IPS-NIHi7 (cell line): Measurements from ENCODE around the gene OR2D2.
"Not testable (repeated sequence)": the region's sequence is repeated elsewhere in the genome, so short reads cannot be mapped to it uniquely, and the experiment has no call there.

ENCODE experiments used
- DNase-seq: peaks from one replicate; pipeline ENCODE4 v3.0.0; 2012; ENCODE audit warnings: mixed read lengths; ENCODE audit errors: extremely low spot score

Gene OR2D2

DNA sequence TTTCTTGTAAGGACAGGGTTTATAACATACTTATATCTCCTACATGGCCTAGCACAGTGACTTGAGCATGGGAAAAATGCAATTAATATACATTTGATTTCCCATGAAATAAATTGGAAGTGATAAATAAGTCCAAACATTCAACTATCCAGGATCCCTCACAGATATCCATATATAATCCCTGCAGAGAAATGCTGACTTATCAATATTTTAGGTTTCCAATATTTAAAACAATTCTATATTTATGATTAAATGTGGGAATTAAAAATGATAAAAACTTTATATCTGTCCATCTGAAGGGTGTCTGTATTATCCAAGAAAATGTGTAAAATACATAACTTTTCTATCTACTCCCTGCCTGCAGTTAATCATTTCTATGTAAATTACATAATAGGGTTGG is 9.5 kb downstream of the OR2D2 start:
- no peak for DNase-seq

DNA sequence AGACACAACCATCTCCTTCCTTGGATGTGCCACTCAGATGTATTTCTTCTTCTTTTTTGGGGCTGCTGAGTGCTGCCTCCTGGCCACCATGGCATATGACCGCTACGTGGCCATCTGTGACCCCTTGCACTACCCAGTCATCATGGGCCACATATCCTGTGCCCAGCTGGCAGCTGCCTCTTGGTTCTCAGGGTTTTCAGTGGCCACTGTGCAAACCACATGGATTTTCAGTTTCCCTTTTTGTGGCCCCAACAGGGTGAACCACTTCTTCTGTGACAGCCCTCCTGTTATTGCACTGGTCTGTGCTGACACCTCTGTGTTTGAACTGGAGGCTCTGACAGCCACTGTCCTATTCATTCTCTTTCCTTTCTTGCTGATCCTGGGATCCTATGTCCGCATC is 15.4 kb downstream of the OR2D2 start:
- DNase-seq = no peak

DNA sequence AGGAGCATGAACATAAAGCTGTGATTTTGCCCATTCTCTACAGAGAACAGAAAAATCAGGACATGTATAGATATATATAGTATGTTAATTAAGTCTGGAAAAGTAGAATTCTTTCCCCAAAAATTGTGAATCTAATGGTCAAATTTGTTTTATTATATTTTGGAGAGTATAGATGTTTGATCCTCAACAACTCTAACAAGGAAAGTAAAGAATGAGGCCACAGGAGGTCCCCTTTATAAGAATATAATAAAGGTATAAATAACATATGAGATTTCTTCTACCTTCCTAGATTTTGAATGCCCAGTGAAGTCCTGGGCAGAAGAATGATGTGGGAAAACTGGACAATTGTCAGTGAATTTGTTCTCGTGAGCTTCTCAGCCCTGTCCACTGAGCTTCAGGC is 16.0 kb downstream of the OR2D2 start, which contains the start of gene OR10A4:
Gene OR10A4 (plus strand): TSS at position 301 of the 400 bp plus-strand sequence. CDS start 23 bp downstream, at position 324.
- DNase-seq = no peak

DNA sequence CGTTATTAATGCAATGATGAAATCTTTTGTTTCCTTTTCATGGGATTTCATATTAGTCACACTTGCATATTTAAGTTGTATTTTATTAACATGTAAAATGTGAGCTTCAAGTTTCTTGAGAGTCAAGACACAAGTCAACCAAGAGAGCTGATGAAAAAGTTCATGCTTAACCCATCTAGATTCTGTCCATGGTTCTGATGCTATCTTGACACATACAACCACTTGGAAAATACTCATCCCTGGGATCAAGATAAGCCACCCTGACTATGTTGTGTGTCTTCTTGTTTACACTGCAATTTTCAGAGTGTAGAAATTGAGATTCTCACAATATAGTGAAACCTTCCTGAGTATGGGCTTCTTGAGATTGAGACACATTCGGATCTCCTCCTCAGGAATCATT is 16.5 kb downstream of the OR2D2 start:
- no peak for DNase-seq

DNA sequence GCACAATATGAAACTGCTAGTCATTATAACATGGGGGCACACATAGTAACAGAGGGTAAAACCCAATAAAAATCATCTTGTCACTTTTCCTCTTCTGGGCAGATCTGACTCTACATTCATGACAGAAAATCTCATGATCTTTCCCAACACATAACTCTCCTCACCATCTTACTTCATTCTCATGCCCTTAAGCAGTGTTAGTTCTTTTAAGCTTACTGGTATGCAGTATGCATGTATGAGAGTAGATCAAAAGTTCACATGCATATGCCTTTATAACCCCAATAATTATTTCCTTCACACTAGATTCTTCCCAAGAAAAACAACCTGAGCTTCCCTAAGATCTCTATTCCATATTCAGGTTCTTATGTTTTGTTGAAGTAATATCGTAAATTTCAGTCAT is 21.0 kb downstream of the OR2D2 start:
- DNase-seq = no peak

DNA sequence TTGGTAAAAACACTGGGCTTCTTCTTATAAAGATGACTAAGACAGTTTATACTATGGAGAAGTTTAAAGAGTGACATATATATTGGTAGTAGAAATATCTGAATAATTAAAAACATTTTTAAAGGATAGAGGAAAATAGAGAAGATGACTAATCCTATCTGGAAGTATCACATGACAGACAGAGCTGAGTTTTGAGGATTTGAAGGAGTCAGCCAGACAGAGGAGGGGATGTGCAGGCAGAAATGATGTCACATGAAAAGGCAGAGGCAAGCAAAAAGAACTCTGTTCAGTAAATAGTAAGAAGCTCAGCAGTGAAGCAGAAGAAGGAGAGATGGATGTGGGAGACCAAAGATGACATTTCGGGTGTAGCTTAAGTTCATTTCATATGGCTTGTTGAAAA is 27.9 kb downstream of the OR2D2 start:
- DNase-seq = no peak

DNA sequence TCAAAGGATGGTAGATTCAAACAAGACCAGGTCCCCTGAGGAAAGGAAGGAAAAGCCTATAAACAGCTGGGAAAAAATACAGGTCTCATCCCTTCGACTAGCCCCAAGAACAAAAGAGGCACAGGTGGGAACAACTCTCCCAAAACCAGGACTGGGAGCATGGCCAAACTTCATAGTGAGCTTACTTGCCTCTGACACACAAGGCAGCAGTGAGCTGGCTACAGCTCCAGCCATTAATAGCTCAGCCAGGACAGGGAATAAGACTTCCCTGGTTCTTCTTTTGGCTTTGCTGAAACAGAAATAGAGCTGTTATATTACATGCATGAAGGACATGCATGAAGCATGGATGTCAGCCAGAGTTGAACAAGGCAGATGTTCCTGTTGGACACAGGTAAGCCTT is 29.3 kb downstream of the OR2D2 start, which contains the start of gene OR10A2:
Gene OR10A2 (plus strand): TSS at position 97 of the 400 bp plus-strand sequence. CDS start 6,698 bp downstream, outside the sequence.
- peak; percentile 17 for DNase-seq

DNA sequence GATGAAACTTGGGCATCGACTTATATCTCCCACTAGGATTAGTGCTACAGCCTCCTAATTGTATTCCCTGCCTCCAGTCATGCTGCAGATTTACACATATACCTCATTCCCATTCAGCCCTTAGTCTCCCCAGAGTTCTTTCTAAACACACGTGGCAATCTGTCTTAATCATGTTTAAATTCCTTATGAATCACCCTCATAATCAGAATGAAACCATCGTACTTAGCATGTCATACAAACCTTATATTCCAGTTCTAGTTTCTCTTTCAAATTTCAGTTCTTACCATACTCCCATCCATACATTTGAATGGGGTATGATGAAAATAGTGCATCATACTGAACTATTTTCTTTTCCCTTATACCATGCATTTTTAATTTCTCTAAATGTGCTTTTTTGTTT is 35.4 kb downstream of the OR2D2 start:
- DNase-seq = no peak

DNA sequence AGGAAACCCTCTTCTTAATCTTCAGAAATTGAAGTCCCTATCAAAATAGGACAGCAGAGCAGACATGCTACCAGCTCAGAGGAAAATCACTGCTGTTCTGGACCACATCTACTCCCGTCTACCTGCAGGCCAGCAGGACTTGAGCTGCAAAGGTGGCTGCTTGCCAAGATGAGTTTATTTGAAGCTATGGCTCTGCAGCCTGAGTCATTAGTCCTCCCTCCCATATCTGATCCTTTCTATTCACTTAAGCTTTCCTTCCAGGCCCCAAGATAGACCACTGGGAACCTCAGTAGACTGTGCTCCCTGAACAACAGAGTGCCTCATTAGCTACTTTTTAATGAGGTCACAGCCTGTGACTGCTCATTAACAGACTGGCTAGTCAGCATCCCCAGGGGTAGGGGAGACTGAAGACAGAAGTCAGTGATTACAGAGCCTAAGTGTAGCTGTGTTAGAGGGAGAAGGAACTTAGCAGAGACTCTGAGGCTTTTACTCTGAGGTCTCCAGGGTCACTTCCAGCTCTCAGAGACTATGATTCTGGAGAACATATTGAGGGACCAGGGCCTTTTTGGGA is 36.2 kb downstream of the OR2D2 start:
- DNase-seq = no peak

DNA sequence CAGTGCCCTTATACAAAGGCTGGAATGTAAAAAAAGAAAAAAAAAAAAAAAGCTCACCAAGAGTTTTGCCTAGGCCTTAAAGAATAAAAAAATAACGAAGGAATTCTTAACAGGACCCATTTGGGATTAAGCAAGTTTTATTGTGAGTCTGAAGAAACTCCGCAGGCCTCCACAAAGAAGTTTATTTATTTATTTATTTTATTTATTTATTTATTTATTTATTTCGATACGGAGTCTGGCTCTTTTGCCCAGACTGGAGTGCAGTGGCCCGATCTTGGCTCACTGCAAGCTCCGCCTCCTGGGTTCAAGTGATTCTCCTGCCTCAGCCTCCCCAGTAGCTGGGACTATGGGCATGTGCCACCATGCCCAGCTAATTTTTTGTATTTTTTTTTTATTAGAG is 37.5 kb downstream of the OR2D2 start:
- not testable (repeated sequence) for DNase-seq

DNA sequence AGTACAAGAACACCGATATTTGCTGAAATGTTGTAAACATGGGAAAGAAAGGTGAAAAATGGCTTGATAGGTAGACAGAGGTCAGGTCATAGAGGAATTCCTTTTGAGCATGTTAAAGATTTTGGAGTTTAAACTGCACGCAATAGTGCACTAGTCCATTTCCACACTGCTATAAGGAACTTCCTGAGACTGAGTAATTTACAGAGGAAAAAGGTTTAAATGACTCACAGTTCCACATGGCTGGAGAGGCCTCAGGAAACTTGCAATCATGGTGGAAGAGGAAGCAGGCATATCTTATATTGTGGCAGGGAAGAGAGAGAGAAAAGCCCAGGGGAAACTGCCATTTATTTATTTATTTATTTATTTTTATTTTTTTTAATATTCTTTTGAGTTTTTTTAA is 41.8 kb downstream of the OR2D2 start:
- DNase-seq = no peak

DNA sequence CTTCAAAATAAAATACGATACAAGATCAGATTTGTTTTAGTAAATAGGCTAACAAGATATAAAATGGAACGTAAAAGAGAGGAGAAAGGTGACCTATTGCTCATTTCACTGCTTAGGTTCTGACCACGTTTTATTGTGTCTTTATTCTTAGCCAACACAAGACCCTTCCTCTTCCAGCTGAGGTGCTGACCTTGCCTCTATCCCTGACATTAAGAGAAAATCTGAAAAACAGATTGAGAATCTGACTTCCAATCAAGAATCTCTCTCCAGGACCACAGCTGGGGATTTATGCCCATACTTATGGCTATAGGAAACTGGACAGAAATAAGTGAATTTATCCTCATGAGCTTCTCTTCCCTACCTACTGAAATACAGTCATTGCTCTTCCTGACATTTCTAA is 46.9 kb downstream of the OR2D2 start, which contains the start of gene OR10A5:
Gene OR10A5 (plus strand): TSS at position 301 of the 400 bp plus-strand sequence. CDS start 0 bp downstream, at position 301.
- no peak for DNase-seq

DNA sequence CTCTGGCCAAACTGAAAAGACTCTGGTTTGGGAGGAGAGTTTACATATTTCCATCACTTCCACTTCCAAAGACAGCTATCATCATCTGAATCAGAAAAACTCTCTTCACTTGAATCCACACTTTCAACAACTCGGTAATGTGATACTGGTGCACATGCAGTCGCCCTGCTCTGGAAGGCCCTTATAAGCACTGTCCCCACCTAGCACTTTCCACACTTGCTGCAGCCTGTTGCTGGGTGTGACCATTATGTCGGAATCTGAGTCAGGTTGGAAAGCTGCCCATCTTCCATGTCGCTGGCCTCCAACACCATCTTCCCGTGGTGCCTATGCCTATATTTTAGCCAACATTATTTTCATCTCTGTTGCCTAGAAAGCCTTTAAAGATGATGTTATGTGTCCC is 47.9 kb downstream of the OR2D2 start:
- no peak for DNase-seq

DNA sequence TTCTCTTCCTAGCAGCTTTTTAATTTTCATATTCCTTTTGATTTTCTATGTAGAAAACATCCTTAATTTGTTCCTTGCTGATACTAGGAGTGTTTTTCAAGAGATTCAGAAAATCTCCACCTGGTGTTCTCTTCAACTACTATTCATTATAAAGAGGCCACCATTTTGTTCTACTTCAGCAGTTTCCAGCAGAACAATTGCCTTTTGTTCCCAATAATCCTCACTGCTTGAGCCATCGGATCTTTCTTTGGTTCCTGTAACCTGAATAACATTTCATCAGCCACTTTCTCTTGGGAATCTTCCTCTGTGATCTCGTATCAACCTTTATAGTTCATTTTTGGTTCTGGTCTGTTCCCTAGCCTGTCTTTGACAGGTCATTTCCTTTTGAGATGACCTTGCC is 48.6 kb downstream of the OR2D2 start:
- DNase-seq = no peak

DNA sequence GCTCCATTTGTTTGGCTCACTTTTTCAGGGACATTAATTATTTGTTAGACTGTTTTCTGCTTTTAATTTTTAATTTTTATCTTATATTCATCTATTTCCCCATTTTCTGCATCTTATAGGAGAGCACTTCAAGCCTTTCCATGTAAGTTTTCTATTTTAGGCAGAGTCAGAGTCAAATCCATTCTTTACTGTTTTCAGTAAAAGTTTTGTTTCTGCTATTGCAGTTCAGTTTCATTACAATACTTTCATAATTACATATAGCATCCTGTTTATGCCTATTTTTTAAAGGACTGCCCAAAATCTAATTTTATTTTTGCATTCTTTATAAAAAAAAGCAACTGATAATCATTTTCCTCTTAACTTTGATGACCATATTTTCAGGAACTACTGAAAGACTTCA is 50.6 kb downstream of the OR2D2 start:
- DNase-seq = no peak
